Measurements from ENCODE around the gene ABCC11. TPM values are rescaled to one million over a fixed set of nuclear protein-coding genes. Genes with fewer than 3 reads are reported as not detected.

The ABCC11 gene
- 0.21 and 0.34 TPM in 2 replicates for total RNA-seq

DNA sequence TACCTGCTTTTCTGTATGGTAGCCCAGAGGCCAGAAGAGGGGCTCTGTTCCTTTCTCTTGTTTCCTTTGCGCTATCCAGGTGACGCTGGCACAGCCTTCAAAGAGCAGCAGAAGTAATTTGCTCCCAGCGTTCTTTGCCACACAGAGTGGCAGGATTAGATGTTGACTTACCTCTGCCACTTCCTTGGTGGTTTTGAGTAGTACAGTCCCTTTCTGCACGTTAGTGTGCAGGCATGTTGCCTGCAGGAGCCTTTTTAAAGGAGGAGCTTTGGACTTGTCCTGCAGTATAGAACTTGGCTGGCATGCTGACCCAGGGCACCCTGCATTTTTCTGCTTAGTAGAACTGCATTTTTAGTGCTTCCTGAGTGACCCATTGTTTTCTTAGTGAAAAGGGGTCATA is at the start of gene ABCC11:
ABCC11 (minus strand) TSS at position 229 of the 400 bp plus-strand sequence. CDS start 15,618 bp downstream, outside the sequence.

DNA sequence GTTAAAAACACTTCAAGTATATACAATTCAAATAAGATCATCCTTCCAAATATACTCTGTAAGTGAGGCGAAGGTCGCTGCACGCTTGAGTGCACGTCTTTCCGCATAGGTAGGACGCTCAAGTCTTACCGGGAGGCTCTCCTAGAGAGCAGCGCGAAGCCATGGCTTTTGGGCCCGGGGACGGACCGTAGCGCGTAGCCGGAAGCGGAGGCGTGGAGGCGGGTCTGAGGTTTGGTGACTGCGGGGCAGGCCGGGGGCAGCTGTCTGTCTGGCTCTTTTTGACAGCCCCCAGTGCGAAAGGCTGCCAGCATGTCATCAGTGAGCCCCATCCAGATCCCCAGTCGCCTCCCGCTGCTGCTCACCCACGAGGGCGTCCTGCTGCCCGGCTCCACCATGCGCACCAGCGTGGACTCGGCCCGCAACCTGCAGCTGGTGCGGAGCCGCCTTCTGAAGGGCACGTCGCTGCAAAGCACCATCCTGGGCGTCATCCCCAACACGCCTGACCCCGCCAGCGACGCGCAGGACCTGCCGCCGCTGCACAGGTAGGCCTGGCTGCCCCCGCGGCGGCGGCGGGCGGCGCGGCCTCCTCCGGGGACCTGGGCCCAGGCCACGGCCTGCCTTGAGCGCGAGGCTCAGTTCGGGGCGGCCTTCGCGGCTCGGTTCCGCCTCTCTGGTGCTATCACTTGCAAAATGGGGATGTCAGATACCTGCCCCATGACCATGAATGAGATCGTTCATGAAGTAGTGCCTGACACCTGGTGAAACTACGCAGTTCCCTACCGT is 3.1 kb downstream of the ABCC11 start, which contains the start of gene LONP2:
LONP2 (plus strand) TSS at position 221 of the 783 bp plus-strand sequence; CDS start at position 310, 89 bp downstream.

DNA sequence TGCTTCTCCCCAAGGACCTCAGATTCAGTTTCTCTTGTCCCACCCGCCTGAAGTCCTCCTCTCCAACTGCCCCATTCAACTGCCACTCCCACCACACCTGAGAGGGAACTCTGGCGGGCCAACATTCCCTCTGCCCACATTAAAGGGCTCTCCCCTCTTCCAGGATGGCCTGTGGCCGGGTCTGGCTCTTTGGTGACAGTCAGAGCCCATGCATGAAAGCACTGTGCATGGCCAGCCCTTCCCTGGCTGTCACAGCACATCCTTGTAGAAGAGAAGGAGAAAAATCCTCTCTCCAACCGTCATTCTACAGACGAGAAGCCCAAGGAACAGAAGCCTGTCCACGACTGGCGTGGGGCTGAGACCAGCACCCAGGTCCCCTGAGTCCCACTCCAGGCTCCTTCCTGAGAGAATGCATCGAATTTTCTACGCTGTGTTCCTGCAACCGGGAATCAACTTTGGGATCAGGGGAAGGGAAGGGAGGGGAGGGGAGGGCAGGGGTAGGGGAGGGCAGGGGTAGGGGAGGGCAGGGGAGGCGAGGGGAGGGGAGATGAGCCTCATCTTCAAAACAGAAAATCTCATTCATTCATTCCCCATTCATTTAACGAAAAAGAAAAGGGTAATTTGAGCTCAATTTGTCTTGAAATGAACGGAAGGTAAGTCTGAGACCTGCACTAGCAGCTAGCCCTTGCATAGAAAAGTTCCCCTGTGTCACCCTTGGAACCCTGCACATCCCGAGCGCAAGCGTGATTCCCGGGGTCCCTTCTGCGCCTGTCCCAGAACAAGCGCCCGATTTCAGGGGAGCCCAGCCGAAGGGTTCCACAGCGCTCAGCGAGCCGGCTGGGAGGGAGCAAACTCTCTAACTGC is 91.2 kb downstream of the ABCC11 start, which contains the start of gene ABCC12:
ABCC12 (minus strand) TSS at position 68 of the 864 bp plus-strand sequence. CDS start 9,569 bp downstream, outside the sequence.

Other genes with a start within 250 kb of the ABCC11 start
- not detected in 2 replicates for gene ABCC12, start 91.5 kb downstream of the ABCC11 start, total RNA-seq
- gene LONP2, start 3.2 kb downstream of the ABCC11 start, total RNA-seq = 42.4 and 98.9 TPM in 2 replicates
- 63.9 and 82.9 TPM in 2 replicates for gene SIAH1, start 137.9 kb upstream of the ABCC11 start, total RNA-seq